ENCODE measurements around the gene SPTLC2.

GRCh38 chr14:77612011-77612620, 4.3 kb downstream of the SPTLC2 start:
- no peak for TF ChIP-seq POLR2AphosphoS5 (IDR thresholded peaks at IDR 0.05)
- no peak for TF ChIP-seq CTCF (IDR thresholded peaks at IDR 0.05)

All from suprapubic skin (tissue), 3 donors.